Nephron (organoid): Measurements from ENCODE around the gene MTARC2.

Experiments
- H3K27ac Mint-ChIP-seq, 3 experiments: 2 replicates each; pipeline ENCODE4 v1.8.0; 2020; ENCODE audit warnings: mixed read lengths in 3 of 3, mild to moderate bottlenecking in 2 of 3, moderate library complexity in 1 of 3
- H3K27me3 Mint-ChIP-seq: 2 replicates; pipeline ENCODE4 v1.8.0; 2021; ENCODE audit warnings: low read depth, mild to moderate bottlenecking, moderate library complexity, mixed read lengths
- H3K36me3 Mint-ChIP-seq: 2 replicates; pipeline ENCODE4 v1.8.0; 2020; ENCODE audit warnings: low read depth, mixed read lengths
- H3K4me1 Mint-ChIP-seq: 2 replicates; pipeline ENCODE4 v1.8.0; 2020; ENCODE audit warnings: mixed read lengths
- H3K4me3 Mint-ChIP-seq, 3 experiments: 2 replicates each; pipeline ENCODE4 v1.8.0; 2020; ENCODE audit warnings: mild to moderate bottlenecking in 3 of 3, mixed read lengths in 3 of 3, moderate library complexity in 2 of 3
- H3K9me3 Mint-ChIP-seq: 2 replicates; pipeline ENCODE4 v1.8.0; 2020; ENCODE audit warnings: mixed read lengths
- CTCF ChIP-seq, 3 experiments: fragments of 200-600 bp; sonication (generic); IDR thresholded peaks; one replicate each; pipeline ENCODE4 v1.5.0; 2021; ENCODE audit warnings: antibody characterized with exemption in 3 of 3; ENCODE audit not compliant: unreplicated experiment in 3 of 3

The MTARC2 gene

GRCh38 chr1:220819467-220820026, 71.4 kb downstream of the MTARC2 start:
- TF ChIP-seq CTCF (IDR thresholded peaks at IDR 0.05; ENCODE audit: unreplicated experiment in 3 of 3) = no peak
- Mint-ChIP-seq H3K4me1 (peaks cover 12% of the 10 kb centered on the region), H3K27me3 (peaks cover 14% of the 10 kb centered on the region), H3K4me3 (no peak overlapping the region), H3K9me3 (no peaks in the 10 kb centered on the region), H3K27ac (no peak overlapping the region), H3K36me3 (peaks cover 3% of the 10 kb centered on the region)

GRCh38 chr1:220824031-220824989, 76.2 kb downstream of the MTARC2 start:
- no peaks in the 10 kb centered on the region for H3K36me3 Mint-ChIP-seq
- no peaks in the 10 kb centered on the region for H3K9me3 Mint-ChIP-seq
- H3K27me3 Mint-ChIP-seq = peaks cover 24% of the 10 kb centered on the region
- no peak overlapping the region for H3K4me3 Mint-ChIP-seq
- H3K4me1 Mint-ChIP-seq = peaks cover 16% of the 10 kb centered on the region
- peak overlapping the region in 1 of 3 experiments; percentile 55 for H3K27ac Mint-ChIP-seq
- no peak for TF ChIP-seq CTCF (IDR thresholded peaks at IDR 0.05; ENCODE audit: unreplicated experiment in 3 of 3)

GRCh38 chr1:220825819-220826551, 77.9 kb downstream of the MTARC2 start:
- H3K9me3 Mint-ChIP-seq = no peaks in the 10 kb centered on the region
- no peak for TF ChIP-seq CTCF (IDR thresholded peaks at IDR 0.05; ENCODE audit: unreplicated experiment in 3 of 3)
- H3K27me3 Mint-ChIP-seq = peaks cover 25% of the 10 kb centered on the region
- peaks cover 10% of the 10 kb centered on the region for H3K4me1 Mint-ChIP-seq
- H3K27ac Mint-ChIP-seq = no peak overlapping the region
- H3K36me3 Mint-ChIP-seq = no peaks in the 10 kb centered on the region
- no peak overlapping the region for H3K4me3 Mint-ChIP-seq

- no peak overlapping the region for H3K4me3 Mint-ChIP-seq
- H3K27ac Mint-ChIP-seq = no peak overlapping the region
- peaks cover 25% of the 10 kb centered on the region for H3K27me3 Mint-ChIP-seq
These were observed 78.6 kb downstream of the MTARC2 start for GRCh38 chr1:220826729-220827128.

More at GRCh38 chr1:220826729-220827128, 78.6 kb downstream of the MTARC2 start:
- TF ChIP-seq CTCF (IDR thresholded peaks at IDR 0.05; ENCODE audit: unreplicated experiment in 3 of 3) = no peak
- Mint-ChIP-seq H3K4me1 (peaks cover 10% of the 10 kb centered on the region), H3K9me3 (no peaks in the 10 kb centered on the region), H3K36me3 (no peaks in the 10 kb centered on the region)
